ENCODE measurements around the gene SPEM3. TPM values are rescaled to one million over a fixed set of nuclear protein-coding genes. Genes with fewer than 3 reads are reported as not detected.

The SPEM3 gene
- total RNA-seq, 4 donors from 2014 or later = not detected

DNA sequence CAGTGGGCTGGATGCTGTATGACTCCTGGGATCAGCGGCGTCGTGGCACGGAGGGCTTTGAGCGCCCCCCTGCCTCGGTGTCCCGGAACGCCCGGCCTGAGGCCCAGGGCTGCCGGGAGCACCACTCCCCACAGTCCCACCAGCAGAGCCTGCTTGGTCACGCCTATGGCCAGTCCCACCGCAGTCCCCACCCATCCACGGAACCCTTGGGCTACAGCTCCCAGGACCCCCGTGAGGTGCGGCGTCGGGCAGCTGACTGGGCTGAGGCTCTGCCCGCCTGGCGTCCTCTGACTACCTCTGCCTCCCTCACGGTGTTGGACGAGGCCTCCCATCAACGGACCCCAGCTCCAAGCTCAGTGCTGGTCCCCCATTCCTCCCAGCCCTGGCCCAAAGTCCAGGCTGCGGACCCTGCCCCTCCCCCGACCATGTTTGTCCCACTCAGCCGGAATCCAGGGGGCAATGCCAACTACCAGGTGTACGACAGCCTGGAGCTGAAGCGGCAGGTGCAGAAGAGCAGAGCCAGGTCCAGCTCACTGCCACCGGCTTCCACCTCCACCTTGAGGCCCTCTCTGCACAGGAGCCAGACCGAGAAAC lies 1.7 kb upstream of the SPEM3 start:
- TF ChIP-seq POLR2A (IDR thresholded peaks at IDR 0.05) = no peak
- TF ChIP-seq, protein P1, sequence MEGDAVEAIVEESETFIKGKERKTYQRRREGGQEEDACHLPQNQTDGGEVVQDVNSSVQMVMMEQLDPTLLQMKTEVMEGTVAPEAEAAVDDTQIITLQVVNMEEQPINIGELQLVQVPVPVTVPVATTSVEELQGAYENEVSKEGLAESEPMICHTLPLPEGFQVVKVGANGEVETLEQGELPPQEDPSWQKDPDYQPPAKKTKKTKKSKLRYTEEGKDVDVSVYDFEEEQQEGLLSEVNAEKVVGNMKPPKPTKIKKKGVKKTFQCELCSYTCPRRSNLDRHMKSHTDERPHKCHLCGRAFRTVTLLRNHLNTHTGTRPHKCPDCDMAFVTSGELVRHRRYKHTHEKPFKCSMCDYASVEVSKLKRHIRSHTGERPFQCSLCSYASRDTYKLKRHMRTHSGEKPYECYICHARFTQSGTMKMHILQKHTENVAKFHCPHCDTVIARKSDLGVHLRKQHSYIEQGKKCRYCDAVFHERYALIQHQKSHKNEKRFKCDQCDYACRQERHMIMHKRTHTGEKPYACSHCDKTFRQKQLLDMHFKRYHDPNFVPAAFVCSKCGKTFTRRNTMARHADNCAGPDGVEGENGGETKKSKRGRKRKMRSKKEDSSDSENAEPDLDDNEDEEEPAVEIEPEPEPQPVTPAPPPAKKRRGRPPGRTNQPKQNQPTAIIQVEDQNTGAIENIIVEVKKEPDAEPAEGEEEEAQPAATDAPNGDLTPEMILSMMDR (IDR thresholded peaks at IDR 0.05) = no peak
- TF ChIP-seq EP300 (IDR thresholded peaks at IDR 0.05) = no peak
- WGBS, 2 donors = 89 to 90% methylated on average over 28 to 29 of the region's 29 CpGs

DNA sequence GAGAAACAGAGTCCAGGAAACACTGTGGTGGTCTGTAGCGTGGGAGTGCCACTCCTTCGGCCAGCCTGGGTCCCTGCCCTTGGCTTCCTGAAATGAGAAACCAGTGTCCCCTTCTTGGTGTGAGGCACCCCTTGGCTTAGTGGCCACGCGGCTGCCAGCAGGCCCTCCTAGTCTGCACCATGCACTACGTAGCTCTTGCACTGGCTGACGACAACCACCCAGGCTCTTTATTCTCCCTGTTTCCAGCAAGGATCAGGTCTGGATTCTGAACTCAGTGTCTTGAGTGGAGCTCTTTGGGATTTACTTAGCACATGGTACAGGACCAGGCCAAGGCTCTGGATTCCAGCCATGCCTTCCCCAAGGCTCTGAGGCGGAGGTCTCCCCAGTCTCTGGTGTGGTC lies 1.1 kb upstream of the SPEM3 start:
- DNase-seq (ENCODE audit: low spot score in 2 of 2) = no peak
- TF ChIP-seq, protein P1 (IDR thresholded peaks at IDR 0.05) = no peak
- TF ChIP-seq EP300 (IDR thresholded peaks at IDR 0.05) (no peak), POLR2A (IDR thresholded peaks at IDR 0.05) (no peak)
- WGBS, 2 donors = 87 to 91% methylated on average over 7 of the region's 7 CpGs
- no peak overlapping the region for H3K27ac ChIP-seq
- H3K4me3 ChIP-seq = no peak overlapping the region
- H3K36me3 ChIP-seq = no peaks in the 10 kb centered on the region
- no peaks in the 10 kb centered on the region for H3K27me3 ChIP-seq
- H3K9me3 ChIP-seq = no peaks in the 10 kb centered on the region
- no peaks in the 10 kb centered on the region for H3K4me1 ChIP-seq

More for the DNA sequence above, 1.7 kb upstream of the SPEM3 start:
- DNase-seq (ENCODE audit: low spot score in 2 of 2) = no peak
- H3K4me1 ChIP-seq = no peaks in the 10 kb centered on the region
- H3K36me3 ChIP-seq = no peaks in the 10 kb centered on the region
- no peaks in the 10 kb centered on the region for H3K27me3 ChIP-seq
- H3K27ac ChIP-seq = no peak overlapping the region
- no peak overlapping the region for H3K4me3 ChIP-seq
- no peaks in the 10 kb centered on the region for H3K9me3 ChIP-seq

GRCh38 chr17:7429722-7430121 lies 1.1 kb downstream of the SPEM3 start:
- no peak for DNase-seq (ENCODE audit: low spot score in 2 of 2)
- Histone ChIP-seq H3K36me3 (no peaks in the 10 kb centered on the region), H3K27me3 (no peaks in the 10 kb centered on the region), H3K4me3 (no peak overlapping the region), H3K27ac (no peak overlapping the region), H3K9me3 (no peaks in the 10 kb centered on the region), H3K4me1 (peaks cover 0 to under 1% (median 0%) of the 10 kb centered on the region in 4 donors)
- no peak for TF ChIP-seq POLR2A (IDR thresholded peaks at IDR 0.05)
- no peak for TF ChIP-seq EP300 (IDR thresholded peaks at IDR 0.05)
- TF ChIP-seq, protein P1 (IDR thresholded peaks at IDR 0.05) = no peak
- WGBS, 2 donors = 88 to 90% methylated on average over 9 to 10 of the region's 10 CpGs

- no peak overlapping the region for H3K27ac ChIP-seq
- WGBS, 2 donors = 80 to 89% methylated on average over 1 of the region's 1 CpG
- TF ChIP-seq, protein P1 (IDR thresholded peaks at IDR 0.05) = no peak
- TF ChIP-seq POLR2A (IDR thresholded peaks at IDR 0.05) (no peak), EP300 (IDR thresholded peaks at IDR 0.05) (no peak)
- no peaks in the 10 kb centered on the region for H3K36me3 ChIP-seq
- H3K27me3 ChIP-seq = peaks cover 0 to 6% of the 10 kb centered on the region in 2 donors
- no peaks in the 10 kb centered on the region for H3K9me3 ChIP-seq
- H3K4me1 ChIP-seq = peaks cover 0 to 13% (median 3%) of the 10 kb centered on the region in 4 donors
- no peak for DNase-seq (ENCODE audit: low spot score in 2 of 2)
- H3K4me3 ChIP-seq = no peak overlapping the region
These were observed 2.6 kb downstream of the SPEM3 start for GRCh38 chr17:7431231-7431630.

- peaks cover 0 to 24% (median 9%) of the 10 kb centered on the region in 4 donors for H3K4me1 ChIP-seq
- H3K9me3 ChIP-seq = no peaks in the 10 kb centered on the region
- H3K27ac ChIP-seq = no peak overlapping the region
- 87 to 100% methylated on average over 7 to 11 of the region's 11 CpGs for WGBS, 2 donors
- H3K36me3 ChIP-seq = no peaks in the 10 kb centered on the region
- H3K27me3 ChIP-seq = peaks cover 0 to 15% of the 10 kb centered on the region in 2 donors
- TF ChIP-seq POLR2A (IDR thresholded peaks at IDR 0.05) = no peak
- no peak for TF ChIP-seq EP300 (IDR thresholded peaks at IDR 0.05)
- TF ChIP-seq, protein P1 (IDR thresholded peaks at IDR 0.05) = no peak
- no peak overlapping the region for H3K4me3 ChIP-seq
- no peak for DNase-seq (ENCODE audit: low spot score in 2 of 2)
These were observed 3.6 kb downstream of the SPEM3 start for GRCh38 chr17:7432296-7432695.
